Right atrium auricular region (tissue), 2 donors: ENCODE data around the gene PTH1R. TPM values are rescaled to one million over a fixed set of nuclear protein-coding genes. Genes with fewer than 3 reads are reported as not detected.

ENCODE experiments used
- DNase-seq: peaks from one replicate; pipeline ENCODE4 v3.0.0-alpha.2; 2019; ENCODE audit warnings: low spot score
- H3K27ac ChIP-seq, 2 donors: fragments of 200-600 bp; sonication (generic); 1 replicate in 1 of 2; 2 replicates in 1 of 2; pipeline ENCODE4 v1.5.1; 2016 to 2019
- H3K27me3 ChIP-seq, 2 donors: fragments of 200-600 bp; sonication (generic); one replicate each; pipeline versions ENCODE4 v1.5.1 to v1.6.0; 2017 to 2019
- H3K36me3 ChIP-seq: fragments of 200-600 bp; sonication (generic); one replicate; pipeline ENCODE4 v1.5.1; 2016
- H3K4me1 ChIP-seq, 2 donors: fragments of 200-600 bp; sonication (generic); one replicate each; pipeline versions ENCODE4 v1.5.1 to v1.6.0; 2017 to 2019
- H3K4me3 ChIP-seq, 2 donors: fragments of 200-600 bp; sonication (generic); 1 replicate in 1 of 2; 2 replicates in 1 of 2; pipeline ENCODE4 v1.5.1; 2017 to 2019; ENCODE audit warnings: mild to moderate bottlenecking in 1 of 2, moderate library complexity in 1 of 2
- H3K9me3 ChIP-seq, 2 donors: fragments of 200-600 bp; sonication (generic); one replicate each; pipeline ENCODE4 v1.5.1; 2019
- total RNA-seq, 2 donors: library from RNA; depleted of rRNA; stranded (reverse); fragments of >200 nt; gene quantifications; one replicate each; pipeline ENCODE4 v1.1.0, GENCODE V29; 2016
- TF ChIP-seq, protein P1 (sequence below), 2 donors: fragments of 200-600 bp; sonication (generic); IDR thresholded peaks; one replicate each; pipeline ENCODE4 v1.5.1; 2019; ENCODE audit warnings: antibody characterized with exemption in 2 of 2

The PTH1R gene
- total RNA-seq, 2 donors from 2014 or later = 7.2 to 10.1 TPM

DNA sequence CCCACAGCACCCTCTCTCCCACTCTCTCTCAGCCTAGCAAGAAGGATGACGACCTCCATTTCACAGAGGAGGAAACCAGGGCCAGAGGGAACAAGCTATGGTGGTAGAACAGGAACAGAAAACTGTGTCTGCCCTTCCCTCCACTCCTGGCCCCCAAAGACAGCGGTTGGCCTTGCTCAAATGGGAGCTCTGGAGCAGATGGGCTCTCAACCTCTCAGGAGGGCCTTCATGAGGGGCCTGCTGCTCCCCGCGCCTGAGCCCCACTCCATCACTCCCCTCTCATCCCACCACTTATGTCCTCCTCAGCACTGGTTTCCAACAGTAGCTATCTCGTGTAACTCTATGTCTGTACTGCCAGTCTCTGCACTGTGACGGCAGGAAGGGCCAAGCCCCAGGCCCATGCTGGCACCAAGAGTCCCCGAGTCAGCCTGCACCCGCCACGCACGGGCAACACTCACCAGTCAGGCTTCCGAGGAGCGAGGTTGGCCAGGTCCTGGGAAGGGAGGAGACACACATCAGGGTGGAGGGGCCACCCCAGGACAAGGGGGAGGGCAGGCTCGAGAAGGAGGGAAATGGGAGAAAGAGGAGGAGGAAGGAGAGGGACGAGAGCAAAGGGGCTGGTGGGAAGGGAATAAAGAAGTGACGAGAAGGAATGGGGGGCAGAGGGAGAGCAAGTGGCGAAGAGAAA lies 45.5 kb downstream of the PTH1R start:
- H3K36me3 ChIP-seq = peaks cover 79% of the 10 kb centered on the region
- no peak overlapping the region for H3K4me3 ChIP-seq
- no peak overlapping the region for H3K27ac ChIP-seq
- TF ChIP-seq, protein P1, sequence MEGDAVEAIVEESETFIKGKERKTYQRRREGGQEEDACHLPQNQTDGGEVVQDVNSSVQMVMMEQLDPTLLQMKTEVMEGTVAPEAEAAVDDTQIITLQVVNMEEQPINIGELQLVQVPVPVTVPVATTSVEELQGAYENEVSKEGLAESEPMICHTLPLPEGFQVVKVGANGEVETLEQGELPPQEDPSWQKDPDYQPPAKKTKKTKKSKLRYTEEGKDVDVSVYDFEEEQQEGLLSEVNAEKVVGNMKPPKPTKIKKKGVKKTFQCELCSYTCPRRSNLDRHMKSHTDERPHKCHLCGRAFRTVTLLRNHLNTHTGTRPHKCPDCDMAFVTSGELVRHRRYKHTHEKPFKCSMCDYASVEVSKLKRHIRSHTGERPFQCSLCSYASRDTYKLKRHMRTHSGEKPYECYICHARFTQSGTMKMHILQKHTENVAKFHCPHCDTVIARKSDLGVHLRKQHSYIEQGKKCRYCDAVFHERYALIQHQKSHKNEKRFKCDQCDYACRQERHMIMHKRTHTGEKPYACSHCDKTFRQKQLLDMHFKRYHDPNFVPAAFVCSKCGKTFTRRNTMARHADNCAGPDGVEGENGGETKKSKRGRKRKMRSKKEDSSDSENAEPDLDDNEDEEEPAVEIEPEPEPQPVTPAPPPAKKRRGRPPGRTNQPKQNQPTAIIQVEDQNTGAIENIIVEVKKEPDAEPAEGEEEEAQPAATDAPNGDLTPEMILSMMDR (IDR thresholded peaks at IDR 0.05) = no peak
- H3K27me3 ChIP-seq = no peaks in the 10 kb centered on the region
- H3K9me3 ChIP-seq = peaks cover 0 to under 1% of the 10 kb centered on the region in 2 donors
- H3K4me1 ChIP-seq = peaks cover 0 to 50% of the 10 kb centered on the region in 2 donors
- DNase-seq = no peak

DNA sequence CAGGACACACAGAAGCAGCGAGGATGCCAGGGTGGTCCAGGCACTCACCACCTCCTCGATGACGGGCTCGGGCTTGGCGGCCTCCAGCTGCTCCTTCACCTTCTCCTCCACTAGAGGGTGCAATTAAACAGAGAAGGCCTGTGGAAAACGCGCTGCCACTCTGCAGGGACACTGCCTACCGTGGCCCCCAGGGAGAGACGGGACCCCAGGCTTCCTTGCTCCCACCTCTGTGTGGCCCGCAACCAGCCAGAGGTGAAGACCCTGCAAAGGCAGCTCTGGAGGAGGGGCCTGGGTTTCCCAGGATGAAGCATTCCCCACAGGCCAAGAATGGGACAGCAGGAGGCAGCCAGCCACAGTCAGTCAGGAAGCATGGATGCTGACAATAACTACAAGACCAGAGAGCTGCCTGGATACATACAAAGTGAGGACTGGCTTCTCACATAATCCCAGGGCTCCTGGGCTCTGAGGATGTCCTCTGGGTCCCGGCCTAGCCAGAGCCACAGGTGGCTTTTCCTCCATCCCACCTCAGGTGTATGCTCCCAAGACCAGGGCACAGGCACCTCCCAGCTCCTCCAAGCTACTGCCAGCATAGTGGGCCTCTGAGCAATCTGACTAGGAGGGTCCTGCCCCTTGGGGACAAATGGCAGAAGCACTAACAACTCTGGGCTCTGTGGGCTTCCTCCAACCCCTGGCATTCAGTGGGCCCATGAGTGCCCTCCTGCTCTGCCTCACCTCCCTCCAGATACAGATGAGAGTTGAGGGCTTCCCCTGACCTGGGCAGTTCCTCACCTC lies 46.2 kb downstream of the PTH1R start:
- TF ChIP-seq, protein P1 (IDR thresholded peaks at IDR 0.05) = peak; percentile 60 to 78
- H3K4me1 ChIP-seq = peaks cover 0 to 58% of the 10 kb centered on the region in 2 donors
- H3K9me3 ChIP-seq = no peaks in the 10 kb centered on the region
- H3K36me3 ChIP-seq = peaks cover 72% of the 10 kb centered on the region
- H3K27me3 ChIP-seq = no peaks in the 10 kb centered on the region
- no peak for DNase-seq
- no peak overlapping the region for H3K4me3 ChIP-seq
- no peak overlapping the region for H3K27ac ChIP-seq

DNA sequence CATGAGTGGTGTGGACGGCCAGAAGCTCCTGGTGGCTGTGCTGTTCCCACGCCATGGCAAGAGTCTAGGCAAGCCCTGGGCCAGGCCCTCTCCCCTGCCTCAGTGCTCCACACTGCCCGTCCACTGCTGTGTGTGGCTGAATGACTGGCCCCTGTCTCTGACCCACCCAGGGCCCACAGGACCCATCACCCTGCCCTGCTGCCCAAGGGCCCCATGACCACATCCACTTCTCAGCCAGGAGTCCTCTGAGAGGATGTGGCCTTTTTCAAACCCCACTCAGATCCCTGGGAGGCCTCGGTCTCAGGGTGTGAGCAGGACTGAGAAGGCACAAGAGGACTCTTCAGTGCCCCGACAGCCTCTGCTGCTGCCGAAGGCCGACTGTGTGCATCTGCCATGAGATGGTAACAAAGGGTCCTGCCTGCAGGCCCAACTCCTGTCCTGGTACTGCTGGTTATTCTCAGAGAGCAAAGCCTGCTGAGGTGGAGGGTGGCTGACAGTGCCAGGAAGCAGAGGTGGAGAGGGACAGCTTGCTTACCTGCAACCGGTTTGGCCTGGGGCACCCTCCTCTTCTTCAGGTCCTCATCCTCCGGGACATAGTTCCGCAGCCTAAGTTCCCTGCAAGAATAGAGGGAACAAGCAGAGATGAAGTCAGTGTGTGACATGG lies 47.5 kb downstream of the PTH1R start:
- TF ChIP-seq, protein P1 (IDR thresholded peaks at IDR 0.05) = no peak
- Histone ChIP-seq H3K9me3 (no peaks in the 10 kb centered on the region), H3K36me3 (peaks cover 59% of the 10 kb centered on the region), H3K27ac (peak overlapping the region; percentile 85 to 91), H3K4me3 (no peak overlapping the region), H3K27me3 (no peaks in the 10 kb centered on the region), H3K4me1 (peaks cover 0 to 71% of the 10 kb centered on the region in 2 donors)
- DNase-seq = no peak

DNA sequence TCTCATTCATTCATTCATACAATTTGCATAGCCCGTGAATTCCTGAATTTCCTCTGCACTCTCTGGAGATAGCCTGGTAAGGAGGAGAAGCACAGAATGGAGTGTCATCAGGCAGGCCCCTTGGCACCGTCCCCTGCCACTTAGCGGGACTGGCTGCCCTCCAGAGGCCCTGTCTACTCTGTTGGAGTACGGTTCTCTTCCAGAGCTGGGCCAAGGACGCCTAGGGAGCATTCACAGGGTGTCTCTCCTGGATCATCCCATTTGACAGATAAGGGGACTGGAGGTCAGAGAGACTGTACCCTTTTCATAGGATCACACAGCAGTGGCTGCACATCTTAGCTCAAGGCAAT lies 48.0 kb downstream of the PTH1R start:
- H3K27me3 ChIP-seq = no peaks in the 10 kb centered on the region
- no peak for DNase-seq
- H3K27ac ChIP-seq = peak overlapping the region; percentile 85 to 91
- TF ChIP-seq, protein P1 (IDR thresholded peaks at IDR 0.05) = no peak
- peaks cover 54% of the 10 kb centered on the region for H3K36me3 ChIP-seq
- H3K4me1 ChIP-seq = peaks cover 0 to 76% of the 10 kb centered on the region in 2 donors
- H3K9me3 ChIP-seq = no peaks in the 10 kb centered on the region
- H3K4me3 ChIP-seq = no peak overlapping the region

DNA sequence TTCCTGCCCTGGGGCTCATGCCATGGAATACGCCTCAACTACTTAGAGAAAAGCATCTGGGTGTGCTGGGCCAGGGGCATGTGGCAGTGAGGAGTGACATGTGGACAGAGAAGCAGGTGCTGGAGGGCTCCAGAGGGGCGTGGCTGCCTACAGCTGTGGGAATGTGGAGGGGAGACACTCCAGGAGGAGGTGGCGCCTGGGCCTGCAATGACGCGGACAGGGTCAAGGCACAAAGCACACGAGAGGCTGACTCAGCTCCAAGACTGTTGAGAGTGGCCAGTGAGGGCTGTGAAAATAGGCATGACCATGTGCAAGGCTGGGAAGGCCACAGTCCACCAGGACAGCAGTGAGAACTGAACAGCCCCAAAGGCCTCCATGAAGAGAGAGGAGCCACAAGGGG lies 48.5 kb downstream of the PTH1R start:
- no peak for DNase-seq
- Histone ChIP-seq H3K4me3 (no peak overlapping the region), H3K4me1 (peaks cover 0 to 81% of the 10 kb centered on the region in 2 donors), H3K27me3 (no peaks in the 10 kb centered on the region), H3K9me3 (no peaks in the 10 kb centered on the region), H3K36me3 (peaks cover 49% of the 10 kb centered on the region), H3K27ac (peak overlapping the region; percentile 85 to 91)
- TF ChIP-seq, protein P1 (IDR thresholded peaks at IDR 0.05) = no peak
